ENCODE data around the gene ATXN7. TPM values are rescaled to one million over a fixed set of nuclear protein-coding genes. Genes with fewer than 3 reads are reported as not detected.

Gene ATXN7
- total and polyA plus RNA-seq, 2 of the 13 experiments (the other 11 are each of a cell fraction or from before 2014, with no cell fraction given): 13.8 to 20.0 TPM

DNA sequence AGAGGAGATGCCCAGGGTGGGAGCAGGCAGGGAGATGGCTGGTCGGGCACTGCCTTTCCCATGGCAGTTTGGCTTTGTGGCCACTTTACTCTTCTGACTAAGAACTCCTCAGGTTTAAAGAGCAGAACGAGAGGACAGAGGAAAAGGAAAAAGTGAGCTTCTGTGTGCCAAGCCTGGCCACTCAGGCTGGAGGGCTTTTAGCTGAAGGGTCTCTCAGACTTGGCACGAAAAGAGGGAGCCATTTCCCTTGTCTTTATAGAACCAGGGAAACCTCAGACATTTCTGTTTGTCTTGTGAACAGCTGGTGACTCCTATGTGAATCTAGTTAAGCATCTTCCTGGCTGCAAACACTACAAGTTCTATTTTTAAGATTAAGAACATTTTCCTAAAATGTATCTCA lies 182.9 kb downstream of the ATXN7 start:
- 0 out of 5 replicates have a peak, but pooled peaks cover 0 to 4% of the 10 kb centered on the region in 2 experiments for H3K27me3 ChIP-seq (ENCODE audit: control insufficient read depth in 1 of 2, insufficient read depth in 2 of 2, low read length in 2 of 2)
- TF ChIP-seq ZHX1 (CRISPR knock-in tag; IDR thresholded peaks at IDR 0.05; ENCODE audit: low read depth) (no peak), GZF1 (CRISPR knock-in tag; IDR thresholded peaks at IDR 0.05) (no peak), ESRRA (CRISPR knock-in tag; IDR thresholded peaks at IDR 0.05; ENCODE audit: low read depth) (no peak), ZNF354B (CRISPR knock-in tag; IDR thresholded peaks at IDR 0.05) (no peak), ZNF577 (CRISPR knock-in tag; IDR thresholded peaks at IDR 0.05; ENCODE audit: borderline replicate concordance, low read depth) (no peak), ZSCAN25 (CRISPR knock-in tag; IDR thresholded peaks at IDR 0.05) (no peak), HOMEZ (CRISPR knock-in tag; IDR thresholded peaks at IDR 0.05; ENCODE audit: low read depth) (no peak), ZNF7 (CRISPR knock-in tag; IDR thresholded peaks at IDR 0.05) (no peak), RBM22 (optimal IDR thresholded peaks at IDR 0.05; ENCODE audit: low read length) (no peak), ELF1 (CRISPR knock-in tag; IDR thresholded peaks at IDR 0.05) (no peak), ZNF547 (CRISPR knock-in tag; IDR thresholded peaks at IDR 0.05) (no peak), ZBTB38 (CRISPR knock-in tag; IDR thresholded peaks at IDR 0.05) (no peak), SAP130 (CRISPR knock-in tag; IDR thresholded peaks at IDR 0.05; ENCODE audit: low read depth) (no peak)
- FAIRE-seq: no peak
- POLR2A ChIA-PET: no interaction called here
- H2AFZ ChIP-seq (ENCODE audit: low read length): no peak overlapping the region
- DNase-seq (ENCODE audit: low spot score): no peak
- BruUV-seq (replicated peaks): no TSS peak
- no peaks in the 10 kb centered on the region for H3K79me2 ChIP-seq (ENCODE audit: insufficient read depth, low read length)
- no peaks in the 10 kb centered on the region for H3K36me3 ChIP-seq (replicated peaks in 1 of 2; ENCODE audit: control insufficient read depth in 1 of 2, insufficient read depth in 2 of 2, low read length in 2 of 2)
- H3K9me3 ChIP-seq (ENCODE audit: low read length): no peaks in the 10 kb centered on the region
- H3K9ac ChIP-seq (ENCODE audit: insufficient read depth, low read depth, low read length): no peak overlapping the region
- CTCF ChIA-PET (ENCODE audit: low intra/inter-chr PET ratio, low total read pairs): no interaction called here
- H4K20me1 ChIP-seq (ENCODE audit: insufficient read depth, low read length): no peaks in the 10 kb centered on the region
- intact Hi-C loops (cut with micrococcal nuclease; ENCODE audit: unreplicated experiment): no loop called here
- ATAC-seq: no peak
- H3K4me1 ChIP-seq (ENCODE audit: insufficient read depth, low read length): no peaks in the 10 kb centered on the region
- in situ Hi-C loops (cut with HindIII; ENCODE audit: extremely low pct_ligation_motif_present, low pct_unique_long_range_greater_than_20kb): no loop called here
- no peak overlapping the region for H3K27ac ChIP-seq (ENCODE audit: extremely low read length, insufficient read depth, low read length)
- H3K4me2 ChIP-seq (ENCODE audit: low read depth, low read length): no peak overlapping the region
- 3% methylated on average over 3 of the region's 3 CpGs for WGBS (ENCODE audit: low lambda C conversion rate)
- no peak overlapping the region for H3K4me3 ChIP-seq (replicated peaks in 1 of 3; ENCODE audit: insufficient read depth in 1 of 3, low read depth in 2 of 3, low read length in 3 of 3)

All from HepG2 (cell line).